Measurements from ENCODE around the gene GPR137. TPM values are rescaled to one million over a fixed set of nuclear protein-coding genes. Genes with fewer than 3 reads are reported as not detected.
A peak's percentile ranks its signal among the peaks of the same experiment; 100 is the strongest.

Gene GPR137
- total RNA-seq, 4 donors from 2014 or later, result 14.9 to 46.9 (median 33.8) TPM

DNA sequence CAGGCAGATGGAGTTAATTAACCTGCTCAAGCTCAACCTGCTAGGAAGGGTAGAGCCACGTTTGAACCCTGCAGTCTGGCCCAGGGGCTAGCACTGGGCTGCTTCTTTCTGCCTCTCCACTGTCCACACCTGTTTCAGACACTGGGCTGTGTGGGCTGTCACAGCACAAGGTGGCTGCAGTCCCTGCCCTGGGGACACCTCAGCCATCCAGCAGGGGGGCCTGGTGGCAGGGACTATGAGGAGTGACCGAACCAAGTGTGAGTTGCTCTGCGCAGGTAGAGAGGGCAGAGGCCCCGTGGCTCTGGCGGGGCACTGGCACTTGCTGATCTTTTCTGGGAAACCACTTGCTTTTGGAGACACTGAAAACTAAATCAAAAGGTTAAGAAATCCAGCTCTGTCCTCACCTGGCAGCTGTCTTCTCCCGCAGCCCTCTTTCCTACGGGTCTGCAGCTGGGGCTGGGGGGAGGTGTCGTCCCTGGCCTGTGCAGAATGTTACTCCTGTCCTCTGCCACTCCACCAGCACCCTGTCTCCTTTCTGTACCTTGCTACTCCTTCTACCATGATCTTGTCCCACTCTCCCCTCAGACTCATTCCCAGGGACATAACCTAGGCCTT, 7.0 kb upstream of the GPR137 start:
- TF ChIP-seq, protein P1, sequence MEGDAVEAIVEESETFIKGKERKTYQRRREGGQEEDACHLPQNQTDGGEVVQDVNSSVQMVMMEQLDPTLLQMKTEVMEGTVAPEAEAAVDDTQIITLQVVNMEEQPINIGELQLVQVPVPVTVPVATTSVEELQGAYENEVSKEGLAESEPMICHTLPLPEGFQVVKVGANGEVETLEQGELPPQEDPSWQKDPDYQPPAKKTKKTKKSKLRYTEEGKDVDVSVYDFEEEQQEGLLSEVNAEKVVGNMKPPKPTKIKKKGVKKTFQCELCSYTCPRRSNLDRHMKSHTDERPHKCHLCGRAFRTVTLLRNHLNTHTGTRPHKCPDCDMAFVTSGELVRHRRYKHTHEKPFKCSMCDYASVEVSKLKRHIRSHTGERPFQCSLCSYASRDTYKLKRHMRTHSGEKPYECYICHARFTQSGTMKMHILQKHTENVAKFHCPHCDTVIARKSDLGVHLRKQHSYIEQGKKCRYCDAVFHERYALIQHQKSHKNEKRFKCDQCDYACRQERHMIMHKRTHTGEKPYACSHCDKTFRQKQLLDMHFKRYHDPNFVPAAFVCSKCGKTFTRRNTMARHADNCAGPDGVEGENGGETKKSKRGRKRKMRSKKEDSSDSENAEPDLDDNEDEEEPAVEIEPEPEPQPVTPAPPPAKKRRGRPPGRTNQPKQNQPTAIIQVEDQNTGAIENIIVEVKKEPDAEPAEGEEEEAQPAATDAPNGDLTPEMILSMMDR (IDR thresholded peaks at IDR 0.05), result no peak
- TF ChIP-seq POLR2A (IDR thresholded peaks at IDR 0.05), result no peak
- no peak overlapping the region for H3K4me3 ChIP-seq (replicated peaks in 1 of 3)
- intact Hi-C loops (cut with DNase I), result no loop called here
- H3K27me3 ChIP-seq, result no peaks in the 10 kb centered on the region
- peaks cover 3 to 9% of the 10 kb centered on the region in 2 donors for H3K4me1 ChIP-seq
- peaks cover 7 to 11% of the 10 kb centered on the region in 2 donors for H3K36me3 ChIP-seq
- WGBS, 2 donors, result 85 to 86% methylated on average over 8 of the region's 8 CpGs
- H3K9me3 ChIP-seq, result no peaks in the 10 kb centered on the region
- no peak for DNase-seq
- no peak overlapping the region for H3K27ac ChIP-seq

DNA sequence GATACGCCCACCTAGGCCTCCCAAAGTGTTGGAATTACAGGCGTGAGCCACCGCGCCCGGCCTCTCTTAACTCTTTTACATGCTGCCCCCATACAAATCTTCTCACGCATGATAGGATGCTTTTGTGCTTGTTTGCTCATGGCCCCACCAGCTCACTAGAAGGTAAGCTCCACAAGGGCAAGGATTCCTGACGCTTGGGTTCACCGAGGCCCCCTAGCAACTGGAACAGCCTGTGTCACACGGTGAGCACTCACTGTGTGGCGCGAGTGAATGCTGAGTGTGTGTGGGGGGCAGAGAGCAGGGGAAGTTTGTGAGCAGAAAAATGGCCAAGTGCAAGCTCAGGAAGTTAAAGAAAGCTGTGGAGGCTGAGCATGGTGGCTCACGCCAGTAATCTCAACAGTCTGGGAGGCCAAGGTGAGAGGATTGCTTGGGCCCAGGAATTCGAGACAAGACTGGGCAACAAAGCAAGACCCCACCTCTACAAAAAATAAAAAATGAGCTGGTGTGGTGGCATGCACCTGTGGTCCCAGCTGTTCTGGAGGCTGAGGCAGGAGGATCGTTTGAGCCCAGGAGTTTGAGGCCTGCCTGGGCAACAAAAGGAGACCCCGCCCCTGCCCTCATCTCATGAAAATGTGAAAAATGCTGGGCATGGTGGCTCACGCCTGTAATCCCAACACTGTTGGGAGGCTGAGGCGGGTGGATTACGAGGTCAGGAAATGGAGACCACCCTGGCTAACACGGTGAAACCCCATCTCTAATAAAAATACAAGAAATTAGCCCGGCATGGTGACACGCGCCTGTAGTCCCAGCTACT, 3.5 kb upstream of the GPR137 start:
- H3K27ac ChIP-seq, result no peak overlapping the region
- intact Hi-C loops (cut with DNase I), result no loop called here
- no peaks in the 10 kb centered on the region for H3K9me3 ChIP-seq
- H3K4me1 ChIP-seq, result peaks cover 9 to 23% of the 10 kb centered on the region in 2 donors
- H3K4me3 ChIP-seq (replicated peaks in 1 of 3), result no peak overlapping the region
- DNase-seq, result no peak
- no peaks in the 10 kb centered on the region for H3K27me3 ChIP-seq
- peaks cover 3 to 7% of the 10 kb centered on the region in 2 donors for H3K36me3 ChIP-seq
- TF ChIP-seq, protein P1 (IDR thresholded peaks at IDR 0.05), result no peak
- TF ChIP-seq POLR2A (IDR thresholded peaks at IDR 0.05), result no peak
- WGBS, 2 donors, result 97% methylated on average over 22 of the region's 22 CpGs

DNA sequence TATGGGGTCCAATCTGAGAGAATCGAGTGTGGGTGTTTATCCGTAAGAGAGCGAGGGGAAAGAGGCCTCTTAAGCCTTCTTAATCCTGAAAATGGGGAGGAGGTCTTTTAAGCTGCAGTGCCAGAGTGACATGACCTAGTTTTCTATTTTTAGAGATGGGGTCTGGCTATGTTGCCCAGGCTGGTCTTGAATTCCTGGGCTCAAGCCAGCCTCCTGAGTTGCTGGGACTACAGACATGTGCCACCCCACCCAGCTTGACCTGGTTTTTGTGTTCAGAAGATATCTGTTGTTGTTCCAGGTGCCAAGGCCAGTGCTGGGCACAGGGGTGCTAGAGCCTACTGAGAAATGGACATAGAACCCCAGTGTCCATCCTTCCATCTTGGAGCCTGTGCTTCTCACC, 2.6 kb upstream of the GPR137 start:
- no peaks in the 10 kb centered on the region for H3K9me3 ChIP-seq
- TF ChIP-seq, protein P1 (IDR thresholded peaks at IDR 0.05), result no peak
- no peak for TF ChIP-seq POLR2A (IDR thresholded peaks at IDR 0.05)
- no peak overlapping the region for H3K27ac ChIP-seq
- no peaks in the 10 kb centered on the region for H3K27me3 ChIP-seq
- 94% methylated on average over 3 of the region's 3 CpGs for WGBS, 2 donors
- no peak overlapping the region for H3K4me3 ChIP-seq (replicated peaks in 1 of 3)
- no peak for DNase-seq
- peaks cover 9 to 23% of the 10 kb centered on the region in 2 donors for H3K4me1 ChIP-seq
- intact Hi-C loops (cut with DNase I), result no loop called here
- peaks cover 0 to 7% of the 10 kb centered on the region in 2 donors for H3K36me3 ChIP-seq

DNA sequence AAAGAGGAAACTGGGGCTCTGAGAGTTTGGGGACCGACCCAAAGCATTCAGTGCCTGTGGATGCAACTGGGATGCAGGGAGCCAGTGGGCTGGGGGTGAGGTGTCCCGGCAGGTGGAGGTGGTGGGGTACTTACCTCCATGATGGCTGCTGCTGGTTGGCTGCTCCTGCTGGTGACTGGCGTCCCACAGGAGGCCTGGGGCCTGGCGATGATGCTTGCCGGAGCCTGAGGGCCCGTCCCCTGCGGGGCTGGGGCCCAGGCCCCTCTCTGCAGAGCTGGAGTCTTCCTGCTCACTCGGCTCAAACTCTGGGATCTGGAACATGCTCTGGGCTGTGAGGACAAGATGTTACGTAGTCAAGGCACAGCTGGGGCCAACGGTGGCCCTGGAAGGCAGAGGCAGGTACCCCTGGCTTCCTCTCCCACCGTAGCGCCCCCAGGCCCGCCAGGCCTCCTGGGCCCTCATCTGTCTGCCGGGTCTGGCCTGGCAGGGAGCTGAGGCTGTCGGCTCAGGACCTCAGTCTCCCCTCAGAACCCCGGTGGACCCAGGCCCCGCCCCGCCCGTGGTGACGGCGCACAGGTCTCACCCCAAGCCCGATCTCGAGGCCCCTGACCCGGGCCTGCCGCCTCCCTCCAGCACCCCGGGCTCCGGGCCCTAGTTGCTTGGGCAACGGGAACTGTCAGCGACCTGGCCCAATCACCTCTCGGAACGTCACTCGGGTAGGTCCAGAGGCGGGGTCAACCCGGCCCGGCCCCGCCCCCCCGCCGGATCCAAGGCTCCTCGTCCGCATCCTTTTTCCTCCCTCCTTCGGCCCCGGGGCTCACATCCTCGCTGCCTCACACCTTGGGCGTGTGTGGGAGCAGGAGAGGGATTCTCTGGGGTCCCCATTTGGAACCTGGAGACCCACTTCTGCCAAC, 1.3 kb upstream of the GPR137 start, which contains the start of gene BAD:
Gene BAD (minus strand): TSS at position 618 of the 914 bp plus-strand sequence. CDS start 297 bp downstream, at position 321.
- Histone ChIP-seq H3K27ac (peak within 1 kb of the TSS; percentile 83 to 91 (median 90)), H3K27me3 (no peaks in the 10 kb centered on the region), H3K4me1 (peaks cover 9 to 23% of the 10 kb centered on the region in 2 donors), H3K9me3 (no peaks in the 10 kb centered on the region), H3K4me3 (replicated peaks in 1 of 3) (peak within 1 kb of the TSS; percentile 81 to 91 (median 88)), H3K36me3 (no peaks in the 10 kb centered on the region)
- intact Hi-C loops (cut with DNase I), result no loop called here
- peak; percentile 95 to 96 for DNase-seq
- 4 to 34% methylated on average over 2 to 24 of the region's 44 CpGs for WGBS, 2 donors
- TF ChIP-seq POLR2A (IDR thresholded peaks at IDR 0.05), result peak in 1 of 2 donors; percentile 79
- TF ChIP-seq, protein P1 (IDR thresholded peaks at IDR 0.05), result no peak

Data from thyroid gland (tissue), 4 donors.